ENCODE results near the gene PTPRB. TPM values are rescaled to one million over a fixed set of nuclear protein-coding genes. Genes with fewer than 3 reads are reported as not detected.

The PTPRB gene
- total RNA-seq, 1 donor from 2014 or later: 28.9 TPM

GRCh38 chr12:70645494-70646317 is 8.5 kb upstream of the PTPRB start:
- intact Hi-C loops (cut with DNase I): loop anchor here (2.0 to 10.0 kb wide), 4 partner anchors 15 to 77 kb away; no protein-coding TSS in a partner anchor
- DNase-seq (ENCODE audit: low spot score): no peak

- intact Hi-C loops (cut with DNase I): loop anchor here (5.0 to 10.0 kb wide), 3 partner anchors 33 to 77 kb away; no protein-coding TSS in a partner anchor
- DNase-seq (ENCODE audit: low spot score): no peak
These were observed 7.6 kb upstream of the PTPRB start for GRCh38 chr12:70644861-70645260.

- DNase-seq (ENCODE audit: low spot score): no peak
- intact Hi-C loops (cut with DNase I): loop anchor here (10.0 kb wide), 1 partner anchor 49 kb away; no protein-coding TSS in a partner anchor
These were observed 6.7 kb upstream of the PTPRB start for GRCh38 chr12:70643939-70644338.

- intact Hi-C loops (cut with DNase I): loop anchor here (10.0 kb wide), 1 partner anchor 47 kb away; no protein-coding TSS in a partner anchor
These were observed 4.5 kb upstream of the PTPRB start for GRCh38 chr12:70641691-70642090.

GRCh38 chr12:70640901-70641300 is 3.7 kb upstream of the PTPRB start:
- no peak for DNase-seq (ENCODE audit: low spot score)
- intact Hi-C loops (cut with DNase I): loop anchor here (10.0 kb wide), 1 partner anchor 46 kb away; no protein-coding TSS in a partner anchor

More at GRCh38 chr12:70641691-70642090, 4.5 kb upstream of the PTPRB start:
- no peak for DNase-seq (ENCODE audit: low spot score)

- DNase-seq (ENCODE audit: low spot score): no peak
- intact Hi-C loops (cut with DNase I): no loop called here
These were observed 2.3 kb upstream of the PTPRB start for GRCh38 chr12:70639535-70639934.

GRCh38 chr12:70638639-70639360 is 1.6 kb upstream of the PTPRB start:
- intact Hi-C loops (cut with DNase I): no loop called here
- no peak for DNase-seq (ENCODE audit: low spot score)

GRCh38 chr12:70635755-70636154 is 1.5 kb downstream of the PTPRB start:
- intact Hi-C loops (cut with DNase I): no loop called here
- no peak for DNase-seq (ENCODE audit: low spot score)

- no peak for DNase-seq (ENCODE audit: low spot score)
- intact Hi-C loops (cut with DNase I): no loop called here
These were observed 8.3 kb downstream of the PTPRB start for GRCh38 chr12:70628701-70629480.

GRCh38 chr12:70627677-70628076 is 9.6 kb downstream of the PTPRB start:
- no peak for DNase-seq (ENCODE audit: low spot score)
- intact Hi-C loops (cut with DNase I): no loop called here

- DNase-seq (ENCODE audit: low spot score): no peak
These were observed 11.0 kb downstream of the PTPRB start for GRCh38 chr12:70626180-70626579.

GRCh38 chr12:70619471-70620152 is 17.6 kb downstream of the PTPRB start:
- intact Hi-C loops (cut with DNase I): no loop called here
- no peak for DNase-seq (ENCODE audit: low spot score)

More at GRCh38 chr12:70626180-70626579, 11.0 kb downstream of the PTPRB start:
- intact Hi-C loops (cut with DNase I): no loop called here

- DNase-seq (ENCODE audit: low spot score): no peak
- intact Hi-C loops (cut with DNase I): no loop called here
These were observed 18.9 kb downstream of the PTPRB start for GRCh38 chr12:70618371-70618770.

- DNase-seq (ENCODE audit: low spot score): no peak
- intact Hi-C loops (cut with DNase I): no loop called here
These were observed 19.8 kb downstream of the PTPRB start for GRCh38 chr12:70617450-70617849.

- intact Hi-C loops (cut with DNase I): no loop called here
- no peak for DNase-seq (ENCODE audit: low spot score)
These were observed 21.9 kb downstream of the PTPRB start for GRCh38 chr12:70615174-70615866.

GRCh38 chr12:70609739-70610491 is 27.3 kb downstream of the PTPRB start:
- peak; percentile 82 for DNase-seq (ENCODE audit: low spot score)
- intact Hi-C loops (cut with DNase I): loop anchor here (5.0 kb wide), 1 partner anchor 37 kb away; no protein-coding TSS in a partner anchor

- intact Hi-C loops (cut with DNase I): no loop called here
- no peak for DNase-seq (ENCODE audit: low spot score)
These were observed 28.0 kb downstream of the PTPRB start for GRCh38 chr12:70609203-70609602.

GRCh38 chr12:70608184-70608583 is 29.0 kb downstream of the PTPRB start:
- DNase-seq (ENCODE audit: low spot score): no peak
- intact Hi-C loops (cut with DNase I): no loop called here

All from cardiac septum (tissue), 1 donor.